Ovary (tissue), 3 donors: Measurements from ENCODE around the gene VPS54.

Experiments used
- EP300 ChIP-seq: sonication (generic); formaldehyde crosslinking; IDR thresholded peaks from one replicate; pipeline ENCODE4 v1.6.1; 2017; ENCODE audit warnings: antibody characterized with exemption
- POLR2A ChIP-seq: fragments of 450-650 bp; IDR thresholded peaks from one replicate; pipeline ENCODE4 v1.6.1; 2017; ENCODE audit warnings: antibody characterized with exemption, mild to moderate bottlenecking, moderate library complexity
- TF ChIP-seq, protein P1 (sequence below), 3 donors: fragments of 450-650 bp in 2 of 3; fragments of 200-600 bp in 1 of 3; IDR thresholded peaks; one replicate each; pipeline versions ENCODE4 v1.5.1 to v1.8.0; 2016 to 2022; ENCODE audit warnings: antibody characterized with exemption in 3 of 3, mild to moderate bottlenecking in 1 of 3
- donor health status: DM: no; HTN: no; CAD: no.

DNA sequence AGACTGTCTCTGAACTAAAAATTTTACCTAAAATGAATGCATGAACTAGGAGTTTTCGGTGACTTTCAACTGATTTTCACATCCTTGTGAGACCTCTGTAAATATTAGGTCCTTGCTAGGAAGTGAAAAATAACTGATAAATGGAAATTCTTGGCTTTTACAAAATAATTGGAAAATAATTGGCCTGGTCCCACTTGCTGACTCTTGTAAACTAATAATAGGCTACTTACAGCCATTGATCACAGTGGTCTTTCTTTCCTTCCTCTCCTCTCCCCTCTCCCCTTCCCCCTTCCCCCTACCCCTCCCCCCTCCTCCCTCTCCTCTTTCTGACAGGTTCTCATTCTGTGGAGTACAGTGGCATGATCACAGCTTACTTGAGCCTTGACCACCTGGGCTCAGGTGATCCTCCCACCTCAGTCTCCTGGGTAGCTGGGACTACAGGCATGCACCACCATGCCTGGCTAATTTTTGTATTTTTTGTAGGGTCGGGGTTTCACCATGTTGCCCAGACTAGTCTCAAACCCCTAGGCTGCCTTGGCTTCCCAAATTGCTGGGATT is 139.3 kb downstream of the VPS54 start:
- TF ChIP-seq, protein P1, sequence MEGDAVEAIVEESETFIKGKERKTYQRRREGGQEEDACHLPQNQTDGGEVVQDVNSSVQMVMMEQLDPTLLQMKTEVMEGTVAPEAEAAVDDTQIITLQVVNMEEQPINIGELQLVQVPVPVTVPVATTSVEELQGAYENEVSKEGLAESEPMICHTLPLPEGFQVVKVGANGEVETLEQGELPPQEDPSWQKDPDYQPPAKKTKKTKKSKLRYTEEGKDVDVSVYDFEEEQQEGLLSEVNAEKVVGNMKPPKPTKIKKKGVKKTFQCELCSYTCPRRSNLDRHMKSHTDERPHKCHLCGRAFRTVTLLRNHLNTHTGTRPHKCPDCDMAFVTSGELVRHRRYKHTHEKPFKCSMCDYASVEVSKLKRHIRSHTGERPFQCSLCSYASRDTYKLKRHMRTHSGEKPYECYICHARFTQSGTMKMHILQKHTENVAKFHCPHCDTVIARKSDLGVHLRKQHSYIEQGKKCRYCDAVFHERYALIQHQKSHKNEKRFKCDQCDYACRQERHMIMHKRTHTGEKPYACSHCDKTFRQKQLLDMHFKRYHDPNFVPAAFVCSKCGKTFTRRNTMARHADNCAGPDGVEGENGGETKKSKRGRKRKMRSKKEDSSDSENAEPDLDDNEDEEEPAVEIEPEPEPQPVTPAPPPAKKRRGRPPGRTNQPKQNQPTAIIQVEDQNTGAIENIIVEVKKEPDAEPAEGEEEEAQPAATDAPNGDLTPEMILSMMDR (IDR thresholded peaks at IDR 0.05), result no peak
- TF ChIP-seq POLR2A, result no peak
- TF ChIP-seq EP300, result no peak
